Panc1 (cell line): ENCODE data around the gene STUB1. TPM values are rescaled to one million over a fixed set of nuclear protein-coding genes. Genes with fewer than 3 reads are reported as not detected.

Experiments used
- ATAC-seq: fragments of 200-7000 bp; cut with Tn5 transposase; 2 replicates; pipeline ENCODE4 v1.9.1; 2020; ENCODE audit warnings: mild to moderate bottlenecking, moderate library complexity
- BruUV-seq: library from RNA; stranded (reverse); fragments of 400-500 nt; replicated peaks from 2 replicates; lab custom pipeline; 2021; lab: Mats Ljungman, UMichigan
- CTCF ChIA-PET: fragments of 300-600 bp; sonication (Branson Sonifier 250); formaldehyde crosslinking; loops from one replicate; lab custom pipeline; 2022; ENCODE audit warnings: antibody characterized with exemption; lab: Charles Lee
- POLR2A ChIA-PET: fragments of 300-600 bp; sonication (Branson Sonifier 250); formaldehyde crosslinking; loops from one replicate; lab custom pipeline; 2022; ENCODE audit warnings: antibody characterized with exemption; lab: Charles Lee
- DNase-seq: peaks from one replicate; pipeline ENCODE4 v3.0.0-alpha.2; 2010; ENCODE audit warnings: low read depth, low spot score
- H3K27ac ChIP-seq: 2 replicates; pipeline ENCODE4 v1.5.1; 2011; ENCODE audit warnings: mild to moderate bottlenecking, low read length, inconsistent platforms
- H3K27me3 ChIP-seq: fragments of 200-500 bp; sonication (Bioruptor generic); 2 replicates; pipeline ENCODE4 v1.6.0; 2014; ENCODE audit warnings: low read length, inconsistent platforms; ENCODE audit not compliant: control insufficient read depth, insufficient read depth
- H3K36me3 ChIP-seq: fragments of 200-500 bp; sonication (Bioruptor generic); 2 replicates; pipeline ENCODE4 v1.5.1; 2014; ENCODE audit warnings: inconsistent platforms, mild to moderate bottlenecking, low read length, moderate library complexity; ENCODE audit not compliant: control insufficient read depth, insufficient read depth
- H3K4me1 ChIP-seq: 2 replicates; pipeline ENCODE4 v1.5.1; 2011; ENCODE audit warnings: inconsistent platforms, mild to moderate bottlenecking, low read length, moderate library complexity; ENCODE audit not compliant: control insufficient read depth, insufficient read depth
- H3K4me3 ChIP-seq, 2 experiments: 2 replicates each; pipeline ENCODE4 v1.5.1; 2011 to 2012; ENCODE audit warnings: low read depth in 2 of 2, low read length in 2 of 2, mild to moderate bottlenecking in 2 of 2, inconsistent platforms in 1 of 2, moderate library complexity in 1 of 2
- H3K9me3 ChIP-seq: fragments of 200-500 bp; sonication (Bioruptor generic); 2 replicates; pipeline ENCODE4 v1.5.1; 2014; ENCODE audit warnings: low read depth, mild to moderate bottlenecking, inconsistent platforms, low read length, moderate library complexity; ENCODE audit not compliant: control insufficient read depth, insufficient read depth
- CTCF ChIP-seq: fragments of 450-650 bp; IDR thresholded peaks from 2 replicates; pipeline ENCODE4 v1.5.1; 2017; ENCODE audit warnings: mild to moderate bottlenecking
- POLR2AphosphoS5 ChIP-seq: IDR thresholded peaks from 2 replicates; pipeline ENCODE4 v1.6.1; 2012; ENCODE audit warnings: mild to moderate bottlenecking, low read depth, low read length, moderate library complexity
- SIN3A ChIP-seq: IDR thresholded peaks from 2 replicates; pipeline ENCODE4 v1.6.1; 2012; ENCODE audit warnings: low read depth, mild to moderate bottlenecking, low read length, moderate library complexity, borderline replicate concordance; ENCODE audit not compliant: insufficient read depth
- TCF7L2 ChIP-seq: IDR thresholded peaks from 2 replicates; pipeline ENCODE4 v1.6.1; 2011; ENCODE audit warnings: mild to moderate bottlenecking, low read depth, low read length, inconsistent platforms
- in situ Hi-C: cut with HindIII; loops from 2 replicates; pipeline ENCODE4 v1.10.0; 2016; ENCODE audit warnings: low sequenced_read_pairs, low pct_unique_long_range_greater_than_20kb
- intact Hi-C: fragments of 100-400 bp; cut with micrococcal nuclease; formaldehyde crosslinking; loops from one replicate; pipeline ENCODE4 v1.10.0; 2022; ENCODE audit not compliant: unreplicated experiment
- total RNA-seq: library from RNA; stranded (reverse); gene quantifications from one replicate; pipeline ENCODE4 v1.2.1, GENCODE V29; 2021; ENCODE audit not compliant: unreplicated experiment
- TF ChIP-seq, protein P1 (sequence below), 2 experiments: IDR thresholded peaks; 2 replicates each; pipeline ENCODE4 v1.6.1; 2011 to 2012; ENCODE audit warnings: low read depth in 2 of 2, control low read depth in 1 of 2, low read length in 1 of 2, mild to moderate bottlenecking in 1 of 2, moderate library complexity in 1 of 2; ENCODE audit not compliant: insufficient read depth in 1 of 2

STUB1 gene
- total RNA-seq, 1 experiment from 2014 or later = 217 TPM

DNA sequence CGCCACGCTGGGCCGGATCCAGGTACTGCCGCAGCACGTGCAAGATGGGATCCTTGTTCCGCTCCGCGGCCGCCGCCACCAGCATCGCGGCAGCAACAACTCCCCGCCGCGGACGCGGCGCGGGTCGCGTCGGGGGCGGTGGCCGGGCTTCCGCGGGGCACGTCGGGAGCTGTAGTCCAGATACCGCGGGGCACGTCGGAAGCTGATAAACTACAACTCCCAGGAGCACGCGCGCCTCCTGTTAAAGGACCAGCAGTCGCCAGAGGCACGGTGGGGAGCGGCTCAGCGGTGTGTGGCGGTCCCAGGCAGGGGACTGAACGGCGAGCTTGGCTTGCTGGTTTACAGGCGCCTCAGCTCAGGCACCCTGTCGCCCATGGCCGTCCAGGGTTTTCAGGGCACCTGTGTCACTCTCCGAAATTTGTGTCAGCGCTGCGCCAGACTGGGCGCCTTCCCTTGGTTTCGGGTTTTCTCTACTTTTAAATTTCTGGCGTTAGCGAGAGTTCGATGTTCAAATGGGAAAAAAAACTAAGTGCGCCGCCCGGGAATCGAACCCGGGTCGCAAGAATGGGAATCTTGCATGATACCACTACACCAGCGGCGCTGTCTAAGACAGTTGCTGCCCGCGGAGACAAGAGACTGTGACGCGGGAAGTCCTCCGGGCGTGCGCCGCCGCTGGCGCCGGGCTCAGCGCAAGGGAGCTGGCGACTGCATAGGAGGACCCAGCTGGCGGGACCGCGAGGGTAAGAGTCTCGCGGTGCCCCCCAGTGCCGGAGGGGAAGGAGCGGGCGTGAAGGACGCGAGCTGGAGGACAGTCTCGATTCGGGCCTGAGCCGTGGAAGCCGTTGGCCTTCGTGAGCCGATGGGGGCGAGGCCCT is 43.8 kb upstream of the STUB1 start, which contains the start of gene METTL26:
TSS of gene METTL26 (minus strand) at position 100 of the 875 bp plus-strand sequence. CDS start at position 85, 15 bp downstream.
- ChIA-PET POLR2A (interaction anchor here (0.5 kb wide), 1 partner anchor 427 kb away, joined by 10 read pairs; no protein-coding TSS in a partner anchor), CTCF (interaction anchor here (0.6 to 1.1 kb wide), 2 partner anchors 36 to 265 kb away, joined by 4 read pairs; no protein-coding TSS in a partner anchor)
- intact Hi-C loops (no loop called here), in situ Hi-C loops (no loop called here)
- ATAC-seq (peak; percentile 90), DNase-seq (peak; percentile 89)
- H3K27ac ChIP-seq = peak within 1 kb of the TSS; percentile 86
- H3K9me3 ChIP-seq = no peaks in the 10 kb centered on the region
- no peaks in the 10 kb centered on the region for H3K36me3 ChIP-seq
- TF ChIP-seq POLR2AphosphoS5 (peak; percentile 23; the same call in 1 of the 2 replicates), SIN3A (peak; percentile 85; the same call in 1 of the 2 replicates), TCF7L2 (peak; percentile 45; the same call in 1 of the 2 replicates), CTCF (no peak)
- TF ChIP-seq, protein P1, sequence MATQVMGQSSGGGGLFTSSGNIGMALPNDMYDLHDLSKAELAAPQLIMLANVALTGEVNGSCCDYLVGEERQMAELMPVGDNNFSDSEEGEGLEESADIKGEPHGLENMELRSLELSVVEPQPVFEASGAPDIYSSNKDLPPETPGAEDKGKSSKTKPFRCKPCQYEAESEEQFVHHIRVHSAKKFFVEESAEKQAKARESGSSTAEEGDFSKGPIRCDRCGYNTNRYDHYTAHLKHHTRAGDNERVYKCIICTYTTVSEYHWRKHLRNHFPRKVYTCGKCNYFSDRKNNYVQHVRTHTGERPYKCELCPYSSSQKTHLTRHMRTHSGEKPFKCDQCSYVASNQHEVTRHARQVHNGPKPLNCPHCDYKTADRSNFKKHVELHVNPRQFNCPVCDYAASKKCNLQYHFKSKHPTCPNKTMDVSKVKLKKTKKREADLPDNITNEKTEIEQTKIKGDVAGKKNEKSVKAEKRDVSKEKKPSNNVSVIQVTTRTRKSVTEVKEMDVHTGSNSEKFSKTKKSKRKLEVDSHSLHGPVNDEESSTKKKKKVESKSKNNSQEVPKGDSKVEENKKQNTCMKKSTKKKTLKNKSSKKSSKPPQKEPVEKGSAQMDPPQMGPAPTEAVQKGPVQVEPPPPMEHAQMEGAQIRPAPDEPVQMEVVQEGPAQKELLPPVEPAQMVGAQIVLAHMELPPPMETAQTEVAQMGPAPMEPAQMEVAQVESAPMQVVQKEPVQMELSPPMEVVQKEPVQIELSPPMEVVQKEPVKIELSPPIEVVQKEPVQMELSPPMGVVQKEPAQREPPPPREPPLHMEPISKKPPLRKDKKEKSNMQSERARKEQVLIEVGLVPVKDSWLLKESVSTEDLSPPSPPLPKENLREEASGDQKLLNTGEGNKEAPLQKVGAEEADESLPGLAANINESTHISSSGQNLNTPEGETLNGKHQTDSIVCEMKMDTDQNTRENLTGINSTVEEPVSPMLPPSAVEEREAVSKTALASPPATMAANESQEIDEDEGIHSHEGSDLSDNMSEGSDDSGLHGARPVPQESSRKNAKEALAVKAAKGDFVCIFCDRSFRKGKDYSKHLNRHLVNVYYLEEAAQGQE (IDR thresholded peaks at IDR 0.05; ENCODE audit: insufficient read depth in 1 of 2, low read depth in 2 of 2, low read length in 1 of 2) = peak in 1 of 2 experiments; percentile 59; a peak in 1 of 4 replicates
- BruUV-seq = no TSS peak
- peaks cover 25% of the 10 kb centered on the region for H3K4me1 ChIP-seq
- no peaks in the 10 kb centered on the region for H3K27me3 ChIP-seq
- peak within 1 kb of the TSS; percentile 59 to 76 for H3K4me3 ChIP-seq

DNA sequence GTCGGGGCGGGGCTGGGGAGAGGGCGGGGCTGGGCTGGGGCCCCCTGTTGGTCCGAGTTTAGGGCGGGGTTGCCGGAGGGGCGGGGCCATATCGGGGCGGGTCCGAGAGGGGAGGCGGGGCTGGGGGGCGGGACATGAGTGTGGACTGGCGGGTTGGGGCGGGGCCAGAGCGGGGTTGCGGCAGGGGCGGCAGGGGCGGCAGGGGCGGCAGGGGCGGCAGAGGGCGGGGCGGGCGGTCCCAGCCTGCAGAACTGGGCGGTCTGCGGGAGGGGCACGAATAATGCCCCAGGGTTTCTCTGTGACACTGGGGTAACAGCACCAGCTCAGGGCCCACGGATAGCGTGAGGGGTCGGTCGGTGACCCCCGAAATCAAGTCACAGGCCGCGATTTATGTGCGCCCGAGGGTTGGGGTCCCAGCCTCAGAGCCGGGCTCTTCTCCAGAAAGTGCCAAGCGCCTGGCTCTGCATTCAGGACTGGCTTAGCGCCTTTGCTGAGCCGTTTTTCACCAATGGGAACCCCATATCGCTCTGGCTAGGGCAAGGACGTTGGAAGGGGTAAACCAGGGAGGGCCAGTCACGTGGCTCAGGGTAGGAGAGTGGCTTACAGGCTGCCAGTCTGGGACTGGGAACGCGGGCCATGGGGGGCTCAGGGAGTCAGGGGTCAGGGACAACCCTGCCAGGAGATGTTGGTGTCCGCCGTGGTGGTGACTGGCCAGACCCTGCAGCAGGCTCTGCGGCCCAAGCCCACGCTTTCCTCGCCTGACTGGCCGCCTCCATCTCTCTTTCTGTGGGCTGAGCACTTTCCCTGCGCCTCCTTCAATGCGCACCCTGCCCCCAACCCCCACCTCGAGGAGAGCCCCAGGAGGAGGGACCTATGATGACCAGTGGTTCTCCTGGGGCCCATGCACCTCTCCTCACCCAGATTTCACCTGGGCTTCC is 42.9 kb upstream of the STUB1 start:
- H3K4me1 ChIP-seq = peaks cover 25% of the 10 kb centered on the region
- in situ Hi-C loops (no loop called here), intact Hi-C loops (no loop called here)
- H3K36me3 ChIP-seq = no peaks in the 10 kb centered on the region
- TF ChIP-seq, protein P1 (IDR thresholded peaks at IDR 0.05; ENCODE audit: insufficient read depth in 1 of 2, low read depth in 2 of 2, low read length in 1 of 2) = no peak
- TF ChIP-seq CTCF = no peak
- no peak for TF ChIP-seq TCF7L2
- no peak for TF ChIP-seq SIN3A
- no peak; the same call in 1 of the 2 replicates for TF ChIP-seq POLR2AphosphoS5
- peak overlapping the region; percentile 88 for H3K27ac ChIP-seq
- no TSS peak for BruUV-seq
- peak overlapping the region; percentile 59 to 76 for H3K4me3 ChIP-seq
- no peak for DNase-seq
- ChIA-PET POLR2A (interaction anchor here (0.6 kb wide), 1 partner anchor 53 kb away, joined by 3 read pairs; no protein-coding TSS in a partner anchor), CTCF (interaction anchor here (0.6 kb wide), 1 partner anchor 266 kb away, joined by 4 read pairs; no protein-coding TSS in a partner anchor)
- no peaks in the 10 kb centered on the region for H3K27me3 ChIP-seq
- ATAC-seq = peak; percentile 24
- H3K9me3 ChIP-seq = no peaks in the 10 kb centered on the region
